Endothelial cell of umbilical vein (primary cell): Measurements from ENCODE around the gene ITGB2.

ENCODE experiments used
- EZH2 ChIP-seq: IDR thresholded peaks from 2 replicates; pipeline ENCODE4 v1.6.1; 2012; ENCODE audit warnings: borderline replicate concordance, low read depth, mild to moderate bottlenecking, moderate library complexity, low read length, inconsistent platforms; ENCODE audit not compliant: severe bottlenecking
- POLR2A ChIP-seq: IDR thresholded peaks from 2 replicates; pipeline ENCODE4 v1.6.1; 2012; ENCODE audit warnings: low read depth, mild to moderate bottlenecking, control low read depth, low read length

DNA sequence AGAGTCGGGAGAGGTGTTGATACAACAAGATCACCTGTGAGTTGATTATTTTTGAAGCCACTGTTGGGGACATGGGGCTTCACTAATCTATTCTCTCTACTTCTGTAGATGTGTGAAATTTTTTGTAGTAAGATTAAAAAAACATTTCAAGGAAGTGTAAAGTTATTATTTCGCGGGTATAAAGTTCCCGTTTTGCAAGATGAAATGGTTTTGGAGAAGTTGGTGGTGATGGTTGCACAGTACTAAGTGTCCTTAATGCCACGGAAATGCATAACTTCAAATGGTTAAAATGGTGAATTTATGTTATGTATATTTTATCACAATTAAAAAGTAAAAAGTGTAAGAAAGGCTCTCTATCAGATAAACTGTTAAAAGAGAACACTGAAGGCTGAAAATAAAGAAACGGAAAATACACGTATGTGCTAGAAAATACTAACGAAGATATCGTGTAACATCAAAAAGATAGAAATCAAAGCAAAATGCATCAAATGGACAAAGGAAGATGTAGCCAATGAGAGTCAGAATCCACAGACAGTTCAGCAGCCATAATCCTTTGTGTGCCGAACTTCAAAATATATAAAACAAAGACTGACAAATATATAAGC, 2.9 kb upstream of the ITGB2 start:
- no peak for TF ChIP-seq POLR2A
- no peak for TF ChIP-seq EZH2
